SH-SY5Y (cell line): Measurements from ENCODE around the gene CTDSP1.

Experiments used
- GATA2 ChIP-seq: IDR thresholded peaks from 2 replicates; pipeline ENCODE4 v1.6.1; 2011; ENCODE audit warnings: mild to moderate bottlenecking, low read depth, low read length
- GATA3 ChIP-seq: IDR thresholded peaks from 2 replicates; pipeline ENCODE4 v1.6.1; 2011; ENCODE audit warnings: low read depth, mild to moderate bottlenecking, low read length, moderate library complexity

Gene CTDSP1

DNA sequence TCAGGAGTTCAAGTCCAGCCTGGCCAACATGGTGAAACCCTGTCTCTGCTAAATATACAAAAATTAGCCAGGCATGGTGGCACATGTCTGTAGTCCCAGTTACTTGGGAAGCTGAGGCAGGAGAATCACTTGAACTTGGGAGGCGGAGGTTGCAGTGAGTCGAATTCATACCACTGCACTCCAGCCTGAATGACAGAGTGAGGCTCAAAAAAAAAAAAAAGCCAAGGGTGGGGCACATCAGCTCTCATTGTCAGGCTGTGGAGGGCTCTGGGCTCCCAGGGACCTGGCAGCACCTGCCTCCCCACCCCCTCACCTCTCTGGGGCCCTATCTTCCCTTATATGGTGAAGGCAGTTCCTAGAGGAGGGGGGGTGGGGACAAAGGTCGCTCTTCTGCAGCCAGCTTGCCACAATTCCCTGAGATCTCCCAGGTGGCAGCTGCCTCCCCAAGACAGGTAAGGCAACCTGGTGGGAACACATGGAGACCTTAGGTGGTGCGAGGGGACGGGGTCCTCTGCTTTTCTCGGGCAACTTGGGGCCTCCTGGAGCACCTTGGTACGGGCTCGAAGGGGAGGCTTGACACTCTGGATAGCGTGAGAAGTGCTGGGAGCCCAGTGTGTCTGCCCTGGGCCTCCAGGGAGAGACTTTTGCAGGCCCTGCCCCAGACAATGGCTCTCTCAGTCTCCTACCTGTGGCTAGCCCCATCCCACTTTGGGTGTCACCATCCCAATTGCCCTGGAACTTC is 19.2 kb downstream of the CTDSP1 start, which contains the start of gene VIL1:
Gene VIL1 (plus strand): TSS at position 407 of the 742 bp plus-strand sequence. CDS start 4,656 bp downstream, outside the sequence.
- TF ChIP-seq GATA3: no peak
- no peak for TF ChIP-seq GATA2

DNA sequence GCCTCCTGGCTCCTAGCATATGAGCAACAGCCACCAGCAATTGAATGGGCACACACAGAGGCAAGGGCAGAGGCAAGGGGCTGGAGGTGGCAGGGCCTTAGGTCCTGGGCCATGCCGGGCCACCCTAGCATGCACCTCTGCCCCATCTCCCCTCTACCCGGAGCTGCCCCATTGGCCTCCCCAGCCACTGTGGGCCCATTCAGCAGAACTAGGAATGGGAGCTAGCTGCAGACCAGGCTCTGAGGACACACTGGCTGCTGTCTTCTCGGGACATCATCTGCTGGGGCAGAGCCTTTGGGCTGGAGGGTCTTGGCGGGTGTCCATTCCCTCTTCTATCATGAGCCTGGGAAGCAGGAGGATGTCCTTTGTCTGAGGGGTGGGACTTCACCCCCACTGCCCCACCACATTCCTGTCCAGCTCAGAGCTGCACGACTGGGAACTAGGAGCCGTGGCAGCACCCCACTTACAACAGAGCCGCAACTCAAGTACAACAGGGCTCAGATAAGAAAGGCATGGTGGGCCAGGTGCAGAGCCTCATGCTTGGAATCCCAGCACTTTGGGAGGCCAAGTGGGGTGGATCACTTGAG is 20.1 kb downstream of the CTDSP1 start:
- TF ChIP-seq GATA2: no peak
- TF ChIP-seq GATA3: no peak

DNA sequence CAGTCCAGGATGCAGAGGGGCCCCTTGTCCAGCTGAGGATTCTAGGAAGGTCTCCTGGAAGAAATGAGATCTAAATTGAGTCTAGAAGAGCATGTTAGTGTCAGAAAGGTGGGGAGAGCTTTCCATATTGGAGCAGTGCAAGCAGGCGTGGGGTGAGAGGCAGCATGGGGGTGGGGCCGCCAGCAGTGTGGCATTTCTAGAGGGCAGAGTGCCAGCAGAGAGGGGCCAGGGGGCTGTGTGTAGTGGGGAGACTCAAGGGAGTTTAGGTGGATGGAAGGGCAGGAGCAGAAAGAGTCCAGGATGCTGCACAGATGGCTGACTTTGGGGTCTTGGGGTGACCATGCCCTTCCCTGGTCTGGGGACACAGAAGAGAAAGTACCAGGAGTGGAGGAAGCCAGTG is 21.4 kb downstream of the CTDSP1 start:
- no peak for TF ChIP-seq GATA2

DNA sequence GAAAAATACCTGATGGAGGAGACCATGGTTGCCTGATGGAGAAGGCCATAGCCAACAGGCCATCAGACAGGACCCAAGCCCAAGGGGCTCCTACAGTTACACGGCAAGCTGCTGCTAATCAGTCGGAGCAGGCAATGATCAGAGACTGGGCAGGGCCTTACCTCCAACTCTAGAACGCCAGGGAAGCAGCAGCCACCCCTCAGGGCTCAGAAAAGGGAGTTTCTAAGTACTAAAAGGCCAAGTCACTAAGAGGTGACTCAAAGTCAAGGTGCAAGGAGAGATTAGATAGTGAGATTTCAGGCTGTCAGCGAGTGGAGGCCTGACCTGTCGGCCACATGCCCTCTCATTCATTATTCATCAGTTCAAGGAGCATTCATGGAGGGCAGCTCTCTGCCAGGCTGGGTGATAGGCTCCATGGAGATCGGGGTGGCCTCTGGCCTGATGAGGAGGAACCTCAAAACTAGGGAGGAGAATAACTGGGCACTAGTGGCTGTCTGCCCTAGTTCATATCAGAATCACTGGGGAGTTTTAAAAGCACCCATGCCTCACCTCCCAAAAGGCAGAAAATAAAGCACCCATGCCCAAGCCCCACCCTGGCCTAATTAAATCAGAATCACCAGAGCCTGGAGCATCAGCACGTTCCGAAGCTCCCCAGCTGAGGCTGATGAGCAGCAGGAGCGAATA is 22.9 kb downstream of the CTDSP1 start:
- TF ChIP-seq GATA3 (no peak), GATA2 (no peak)

DNA sequence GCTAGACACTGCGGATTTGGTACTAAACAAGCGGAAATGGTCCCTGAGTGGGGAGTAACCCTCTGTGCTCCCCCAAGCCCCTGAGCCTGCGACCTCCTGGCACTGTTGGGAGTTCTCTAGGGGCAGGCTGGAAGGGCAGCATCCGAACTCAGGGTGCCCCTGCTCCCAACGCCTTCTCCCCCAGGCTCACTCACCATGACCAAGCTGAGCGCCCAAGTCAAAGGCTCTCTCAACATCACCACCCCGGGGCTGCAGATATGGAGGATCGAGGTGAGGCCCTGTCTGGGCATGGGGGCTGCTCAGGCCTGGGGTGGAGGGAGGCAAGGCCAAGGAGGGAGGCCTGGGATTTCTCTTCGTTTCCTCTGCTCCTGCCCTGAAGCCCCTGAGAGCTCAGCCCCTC is 23.9 kb downstream of the CTDSP1 start:
- TF ChIP-seq GATA3: no peak
- no peak for TF ChIP-seq GATA2

DNA sequence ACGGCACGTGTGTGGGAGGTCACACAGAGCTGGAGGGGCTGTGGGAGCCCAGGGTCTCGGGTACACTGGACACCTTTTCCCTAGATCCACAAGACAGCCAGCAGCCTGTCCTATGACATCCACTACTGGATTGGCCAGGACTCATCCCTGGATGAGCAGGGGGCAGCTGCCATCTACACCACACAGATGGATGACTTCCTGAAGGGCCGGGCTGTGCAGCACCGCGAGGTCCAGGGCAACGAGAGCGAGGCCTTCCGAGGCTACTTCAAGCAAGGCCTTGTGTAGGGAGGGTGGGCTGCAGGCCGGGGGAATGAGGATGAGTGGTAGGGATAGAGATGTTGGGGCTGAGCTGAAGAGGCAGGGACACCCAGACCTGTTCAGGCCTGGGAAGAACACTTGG is 25.9 kb downstream of the CTDSP1 start:
- TF ChIP-seq GATA2: no peak
- TF ChIP-seq GATA3: no peak

DNA sequence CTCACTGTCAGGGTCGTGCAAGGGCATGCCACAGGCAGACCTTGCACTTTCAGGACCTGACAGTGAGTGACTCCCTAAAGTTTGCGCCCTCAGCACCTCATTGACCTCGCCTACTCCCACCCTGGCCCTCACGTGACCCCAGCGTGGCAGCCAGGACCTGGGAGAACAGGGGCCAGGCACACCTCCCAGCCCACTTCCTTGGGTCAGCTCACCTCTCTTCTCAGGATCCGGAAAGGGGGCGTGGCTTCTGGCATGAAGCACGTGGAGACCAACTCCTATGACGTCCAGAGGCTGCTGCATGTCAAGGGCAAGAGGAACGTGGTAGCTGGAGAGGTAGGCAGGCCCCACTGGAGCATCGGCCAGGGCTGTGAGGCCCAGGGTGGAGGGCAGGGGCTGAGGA is 28.1 kb downstream of the CTDSP1 start:
- TF ChIP-seq GATA2: no peak
- TF ChIP-seq GATA3: no peak

DNA sequence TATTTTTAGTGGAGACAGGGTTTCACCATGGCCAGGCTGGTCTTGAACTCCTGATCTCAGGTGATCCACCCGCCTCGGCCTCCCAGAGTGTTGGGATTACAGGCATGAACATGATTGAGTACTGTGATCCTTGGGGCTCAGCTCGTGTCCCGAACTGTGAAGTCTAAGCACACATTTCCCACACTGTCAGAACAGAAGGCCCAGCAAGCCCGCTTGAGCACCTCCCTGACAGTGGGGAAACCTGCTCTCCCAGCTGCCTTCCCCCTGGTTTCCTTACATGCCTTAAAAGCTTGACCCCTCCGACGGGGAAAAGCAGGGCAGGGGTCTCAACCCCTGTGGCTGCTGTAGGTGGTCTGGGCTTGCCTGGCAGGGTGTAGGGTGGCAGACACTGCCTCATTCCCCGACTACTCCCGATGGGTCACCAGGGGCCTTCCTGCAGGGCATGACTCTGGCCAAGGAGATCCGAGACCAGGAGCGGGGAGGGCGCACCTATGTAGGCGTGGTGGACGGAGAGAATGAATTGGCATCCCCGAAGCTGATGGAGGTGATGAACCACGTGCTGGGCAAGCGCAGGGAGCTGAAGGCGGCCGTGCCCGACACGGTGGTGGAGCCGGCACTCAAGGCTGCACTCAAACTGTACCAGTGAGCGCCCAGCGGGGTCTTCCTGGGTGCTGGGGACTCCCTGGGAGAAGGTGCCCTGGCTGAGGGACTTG is 29.3 kb downstream of the CTDSP1 start:
- TF ChIP-seq GATA2: no peak
- no peak for TF ChIP-seq GATA3

DNA sequence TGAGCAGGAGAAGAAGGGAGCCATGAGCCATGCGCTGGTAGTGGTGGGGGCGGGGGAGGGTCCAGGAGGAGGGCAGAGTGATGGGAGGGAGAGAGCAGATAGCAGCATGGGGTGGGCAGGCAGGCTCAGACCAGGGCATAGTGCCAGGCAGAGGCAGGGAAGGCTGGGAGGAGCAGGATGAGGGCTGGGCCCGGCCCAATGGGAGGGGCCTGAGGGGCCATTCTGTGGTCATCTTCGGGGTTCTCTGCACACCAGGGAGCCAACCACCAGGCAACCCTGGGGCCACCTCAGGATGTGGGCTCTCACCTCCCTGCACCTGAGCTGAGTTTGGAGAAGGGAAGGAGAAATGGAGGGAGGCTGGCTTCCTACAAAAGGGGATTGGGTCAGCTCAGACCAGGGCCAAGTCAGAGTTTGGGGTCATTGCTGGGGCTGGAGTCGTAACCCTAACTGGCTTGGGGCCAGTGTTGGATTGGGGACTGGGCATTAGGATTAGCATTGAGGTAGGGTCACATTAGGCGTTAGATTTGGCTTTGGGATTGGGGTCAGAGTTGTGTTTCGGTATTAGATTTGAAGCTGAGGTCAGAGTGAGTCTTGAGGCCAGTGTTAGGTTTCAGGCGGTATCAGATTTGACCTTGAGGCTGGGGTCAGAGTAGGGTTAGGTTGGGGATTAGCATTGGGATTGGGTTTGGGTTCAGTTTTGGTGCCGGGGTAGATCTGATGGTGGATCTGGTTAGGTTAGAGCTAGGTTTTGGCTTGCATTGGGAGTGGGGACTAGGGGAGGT is 30.4 kb downstream of the CTDSP1 start:
- TF ChIP-seq GATA3: no peak
- TF ChIP-seq GATA2: no peak

DNA sequence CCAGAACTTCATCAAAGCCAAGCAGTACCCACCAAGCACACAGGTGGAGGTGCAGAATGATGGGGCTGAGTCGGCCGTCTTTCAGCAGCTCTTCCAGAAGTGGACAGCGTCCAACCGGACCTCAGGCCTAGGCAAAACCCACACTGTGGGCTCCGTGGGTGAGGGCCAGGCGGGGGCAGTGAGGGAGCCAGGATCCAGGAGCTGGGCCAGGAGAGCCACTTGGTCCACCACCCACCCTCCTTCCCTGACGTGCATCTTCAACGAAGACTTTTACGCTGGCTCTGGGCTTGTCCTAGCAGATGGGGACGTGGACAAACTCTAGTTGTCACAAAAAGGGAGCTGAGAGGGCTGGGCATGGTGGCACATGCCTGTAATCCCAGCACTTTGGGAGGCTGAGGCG is 31.1 kb downstream of the CTDSP1 start:
- TF ChIP-seq GATA3: no peak
- TF ChIP-seq GATA2: no peak

DNA sequence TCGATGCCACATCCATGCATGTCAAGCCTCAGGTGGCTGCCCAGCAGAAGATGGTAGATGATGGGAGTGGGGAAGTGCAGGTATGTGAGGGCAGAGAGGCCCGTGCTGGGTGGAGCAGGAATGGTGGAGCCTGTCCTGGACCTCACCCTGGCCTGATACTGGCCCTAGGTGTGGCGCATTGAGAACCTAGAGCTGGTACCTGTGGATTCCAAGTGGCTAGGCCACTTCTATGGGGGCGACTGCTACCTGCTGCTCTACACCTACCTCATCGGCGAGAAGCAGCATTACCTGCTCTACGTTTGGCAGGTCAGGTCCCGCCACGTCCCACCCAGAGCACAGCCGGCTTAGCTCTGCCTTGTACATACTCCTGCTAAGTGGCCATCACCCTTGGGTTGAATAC is 32.2 kb downstream of the CTDSP1 start:
- TF ChIP-seq GATA2 (no peak), GATA3 (no peak)

DNA sequence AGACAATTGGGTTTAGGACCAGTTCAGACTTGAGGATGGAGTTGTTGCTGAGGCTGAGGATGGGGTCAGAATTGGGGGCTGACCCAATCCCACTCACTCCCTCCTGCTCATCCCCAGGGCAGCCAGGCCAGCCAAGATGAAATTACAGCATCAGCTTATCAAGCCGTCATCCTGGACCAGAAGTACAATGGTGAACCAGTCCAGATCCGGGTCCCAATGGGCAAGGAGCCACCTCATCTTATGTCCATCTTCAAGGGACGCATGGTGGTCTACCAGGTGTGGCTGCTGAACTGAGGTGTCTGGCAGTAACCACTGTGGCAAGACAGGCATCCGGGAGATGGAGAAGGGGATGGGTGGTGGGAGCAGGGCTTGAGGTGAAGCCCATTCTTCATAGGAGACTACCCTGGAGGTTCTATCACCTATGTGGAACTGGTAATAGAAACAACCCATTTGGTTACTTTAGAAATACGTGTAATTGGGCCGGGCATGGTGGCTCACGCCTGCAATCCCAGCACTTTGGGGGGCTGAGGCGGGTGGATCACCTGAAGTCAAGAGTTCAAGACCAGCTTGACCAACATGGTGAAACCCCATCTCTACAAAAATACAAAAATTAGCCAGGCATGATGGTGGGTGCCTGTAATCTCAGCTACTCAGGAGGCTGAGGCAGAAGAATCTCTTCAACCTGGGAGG is 33.2 kb downstream of the CTDSP1 start:
- no peak for TF ChIP-seq GATA2
- no peak for TF ChIP-seq GATA3

DNA sequence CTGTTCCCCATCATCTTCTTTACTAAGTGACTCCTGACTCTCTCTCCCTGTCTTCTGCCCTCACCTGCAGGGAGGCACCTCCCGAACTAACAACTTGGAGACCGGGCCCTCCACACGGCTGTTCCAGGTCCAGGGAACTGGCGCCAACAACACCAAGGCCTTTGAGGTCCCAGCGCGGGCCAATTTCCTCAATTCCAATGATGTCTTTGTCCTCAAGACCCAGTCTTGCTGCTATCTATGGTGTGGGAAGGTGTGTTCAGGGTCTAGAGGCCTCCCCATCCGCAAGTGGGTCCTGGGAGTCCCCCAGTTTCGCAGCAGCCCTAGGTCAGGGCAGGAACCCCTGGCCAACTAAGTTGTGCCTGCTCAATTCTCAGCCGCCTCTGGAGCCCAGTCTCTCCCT is 34.8 kb downstream of the CTDSP1 start:
- TF ChIP-seq GATA3 (no peak), GATA2 (no peak)
